ENCODE results near the gene TMEM273.

Gene TMEM273

DNA sequence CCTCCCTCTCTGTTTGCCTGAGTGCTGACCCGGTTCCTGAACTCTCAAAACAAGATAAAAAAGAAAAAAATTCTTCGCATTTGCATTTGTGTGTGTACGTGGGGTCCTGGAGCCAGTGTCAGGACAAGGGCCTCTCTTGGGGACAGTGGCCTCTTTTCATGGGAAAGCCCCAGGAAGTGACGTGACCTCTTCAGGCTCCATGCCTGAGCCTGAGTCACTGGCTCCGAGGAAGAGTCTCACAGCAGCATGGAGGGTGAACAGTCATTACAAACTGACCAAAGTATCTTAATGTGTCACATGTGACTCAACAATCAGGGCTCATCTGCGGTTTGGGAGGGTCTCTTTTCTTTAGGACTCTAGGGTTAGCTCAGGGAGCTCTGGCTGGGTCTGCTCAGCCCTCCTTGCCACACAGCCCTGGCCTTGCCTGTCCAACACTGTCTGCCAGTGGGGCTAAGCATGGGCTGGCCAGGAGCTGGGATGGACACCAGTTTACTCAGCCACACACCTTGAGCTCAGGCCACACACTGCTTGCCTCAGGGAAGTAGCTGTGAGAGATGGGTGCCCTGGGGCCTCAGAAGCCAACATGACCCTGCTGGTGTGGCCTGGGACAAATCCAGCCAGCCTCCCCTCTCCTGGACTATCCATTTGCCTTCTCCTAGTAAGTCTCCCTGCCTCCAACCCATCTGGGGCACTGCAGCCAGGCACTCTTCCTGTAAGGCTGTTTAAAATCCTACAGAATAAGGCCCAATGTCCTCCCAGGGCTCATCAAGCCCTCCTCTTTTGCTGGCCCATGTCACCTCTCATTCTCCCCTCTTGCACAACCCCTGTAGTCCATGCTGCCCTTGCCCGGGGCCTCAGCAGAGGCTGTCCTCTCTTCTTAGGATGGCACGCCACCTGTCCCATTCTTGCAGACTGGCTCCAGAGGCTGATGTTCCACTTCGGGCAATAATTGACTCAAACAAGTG is 10.5 kb downstream of the TMEM273 start:
- in situ Hi-C loops (cut with MboI; ENCODE audit: low sequenced_read_pairs): no loop called here

DNA sequence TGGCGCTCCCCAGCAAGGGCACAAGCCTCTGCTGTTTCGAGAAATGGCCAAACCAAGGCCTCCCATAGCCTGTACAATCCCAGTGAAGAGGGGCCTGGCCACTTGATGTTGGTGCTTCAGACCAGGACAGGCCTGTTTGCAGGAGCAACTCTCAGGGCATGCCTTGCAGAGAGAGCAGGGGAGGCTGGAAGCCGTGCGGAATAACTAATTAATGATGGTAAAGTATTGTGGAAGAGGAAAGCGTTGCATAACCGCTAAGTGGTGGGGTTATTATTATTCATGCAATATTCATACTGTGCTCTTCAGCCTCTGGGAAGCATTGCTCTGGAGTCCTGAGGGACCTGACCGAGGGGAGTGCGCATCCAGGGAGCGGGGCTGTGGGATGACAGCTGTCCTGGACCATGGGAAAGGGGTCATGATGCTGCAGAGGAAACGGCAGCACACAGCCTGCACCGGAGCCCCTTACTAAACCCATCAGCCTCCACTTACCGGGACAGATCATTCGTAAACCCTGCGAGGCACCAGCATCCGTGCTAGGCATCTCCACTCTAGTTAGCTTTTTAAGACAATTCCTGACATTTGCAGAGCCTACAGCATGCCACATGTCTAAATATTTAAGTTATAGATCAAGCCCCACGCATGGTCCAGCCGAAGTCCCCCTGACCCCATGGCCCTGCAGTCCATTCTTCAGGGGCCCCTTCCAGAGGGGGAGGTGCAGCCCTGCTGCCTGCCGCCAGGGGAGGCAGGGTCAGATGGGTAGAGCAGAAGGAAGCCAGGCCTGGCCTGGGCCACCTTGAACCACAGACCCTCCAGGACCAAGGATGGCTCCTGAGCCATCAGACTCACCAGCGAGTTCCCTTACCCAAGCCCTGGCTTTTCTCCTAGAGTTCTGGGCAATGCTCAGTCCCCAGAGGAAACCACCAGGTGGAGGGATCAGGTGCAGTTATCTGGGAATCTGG is 11.6 kb downstream of the TMEM273 start:
- in situ Hi-C loops (cut with MboI; ENCODE audit: low sequenced_read_pairs): no loop called here

- in situ Hi-C loops (cut with MboI; ENCODE audit: low sequenced_read_pairs): no loop called here
These were observed 12.4 kb downstream of the TMEM273 start for GRCh38 chr10:49175587-49176309.

GRCh38 chr10:49174926-49175500 is 13.2 kb downstream of the TMEM273 start:
- in situ Hi-C loops (cut with MboI; ENCODE audit: low sequenced_read_pairs): no loop called here

DNA sequence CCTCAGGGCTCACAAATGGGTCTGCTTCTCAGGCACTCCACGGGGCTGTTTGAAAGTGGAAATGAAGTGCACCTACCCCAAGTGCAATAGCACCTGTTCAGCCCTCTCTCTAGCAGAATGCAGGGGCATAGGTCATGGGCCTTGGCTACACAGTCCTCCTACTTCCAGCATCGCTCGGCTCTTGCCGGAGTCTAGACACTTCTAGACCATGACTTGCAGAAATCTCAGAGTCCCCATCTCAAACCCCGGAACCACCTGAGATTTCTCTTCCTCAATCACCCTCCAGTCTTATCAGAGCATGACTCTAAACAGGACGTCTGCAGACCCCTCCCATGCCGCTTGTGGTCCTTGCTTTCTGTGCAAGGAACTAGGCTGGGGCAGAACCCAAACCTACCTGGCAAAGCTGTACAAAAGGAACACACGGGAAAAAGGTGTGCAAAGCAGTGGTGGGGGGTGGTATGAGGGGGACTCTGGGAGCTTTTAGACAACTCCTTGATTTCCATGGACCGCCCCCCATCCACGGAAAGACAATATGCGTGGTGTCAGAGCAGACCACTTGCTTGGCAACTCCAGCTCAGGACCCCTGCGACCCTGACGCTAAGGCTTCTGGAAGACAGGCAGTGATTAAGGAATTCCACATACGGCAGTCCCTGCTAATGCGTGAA is 13.8 kb downstream of the TMEM273 start:
- in situ Hi-C loops (cut with MboI; ENCODE audit: low sequenced_read_pairs): no loop called here

GRCh38 chr10:49173853-49174252 is 14.3 kb downstream of the TMEM273 start:
- in situ Hi-C loops (cut with MboI; ENCODE audit: low sequenced_read_pairs): no loop called here

DNA sequence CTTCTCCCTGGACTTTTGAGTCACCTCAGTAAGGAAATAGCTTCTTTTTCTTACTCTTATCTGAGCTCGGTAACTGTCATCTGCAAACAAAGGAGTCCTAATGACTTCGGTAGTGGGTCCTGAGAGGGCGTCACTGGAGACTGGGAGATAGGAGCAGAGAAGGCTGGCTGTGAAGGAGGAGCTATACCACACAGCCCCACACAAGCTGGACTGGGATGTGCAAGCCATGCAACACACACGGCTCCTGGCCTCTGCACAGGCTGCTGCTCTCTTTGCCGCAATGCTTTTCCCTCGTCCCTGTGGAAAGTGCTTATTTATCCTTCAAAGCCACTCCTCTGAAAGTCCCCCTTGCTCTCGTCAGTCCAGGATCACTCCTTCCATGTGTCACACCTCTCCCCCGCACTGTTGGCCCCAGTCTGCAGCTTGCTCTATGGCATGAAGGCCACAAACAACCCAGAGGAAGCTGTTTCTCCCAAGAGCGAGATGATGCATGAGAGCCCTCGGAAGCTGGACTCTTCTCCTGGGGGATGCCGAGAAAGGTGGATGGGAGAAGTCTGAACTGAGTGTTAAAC is 14.9 kb downstream of the TMEM273 start:
- in situ Hi-C loops (cut with MboI; ENCODE audit: low sequenced_read_pairs): no loop called here

GRCh38 chr10:49172777-49173132 is 15.4 kb downstream of the TMEM273 start:
- in situ Hi-C loops (cut with MboI; ENCODE audit: low sequenced_read_pairs): no loop called here

DNA sequence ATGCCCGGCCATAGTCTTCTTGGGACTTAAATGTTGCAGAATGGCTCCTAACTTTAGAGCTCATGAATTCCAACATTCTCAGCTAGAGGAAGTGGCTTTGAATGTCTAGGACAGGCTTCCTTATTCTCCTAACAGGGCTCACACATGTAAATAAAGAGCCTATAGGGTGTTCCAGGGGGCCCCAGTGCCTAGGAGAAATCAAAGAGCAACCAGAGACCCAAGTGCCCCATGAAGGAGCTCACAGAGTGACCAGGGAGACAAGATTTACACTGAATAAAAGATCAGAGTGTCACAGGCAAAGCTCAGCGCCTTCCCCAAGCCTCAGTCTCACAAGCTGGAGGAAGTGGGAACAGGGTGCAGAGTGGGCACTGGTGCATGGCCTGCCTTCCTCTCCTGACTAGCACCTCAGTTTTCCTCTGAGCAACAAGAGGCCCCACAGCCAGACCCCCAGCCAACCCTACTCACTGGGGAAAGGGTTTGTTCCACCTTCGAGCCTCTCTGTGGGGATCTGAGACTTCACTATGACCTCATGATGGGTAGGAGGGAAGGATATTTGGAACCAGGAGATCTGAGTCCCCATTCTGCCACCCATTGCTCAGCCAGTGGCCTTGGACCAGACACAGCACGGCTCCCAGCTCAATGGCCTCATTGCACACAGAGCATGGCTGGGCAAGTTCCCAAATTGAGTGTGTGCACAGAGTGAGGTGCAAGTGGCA is 16.0 kb downstream of the TMEM273 start:
- in situ Hi-C loops (cut with MboI; ENCODE audit: low sequenced_read_pairs): no loop called here

DNA sequence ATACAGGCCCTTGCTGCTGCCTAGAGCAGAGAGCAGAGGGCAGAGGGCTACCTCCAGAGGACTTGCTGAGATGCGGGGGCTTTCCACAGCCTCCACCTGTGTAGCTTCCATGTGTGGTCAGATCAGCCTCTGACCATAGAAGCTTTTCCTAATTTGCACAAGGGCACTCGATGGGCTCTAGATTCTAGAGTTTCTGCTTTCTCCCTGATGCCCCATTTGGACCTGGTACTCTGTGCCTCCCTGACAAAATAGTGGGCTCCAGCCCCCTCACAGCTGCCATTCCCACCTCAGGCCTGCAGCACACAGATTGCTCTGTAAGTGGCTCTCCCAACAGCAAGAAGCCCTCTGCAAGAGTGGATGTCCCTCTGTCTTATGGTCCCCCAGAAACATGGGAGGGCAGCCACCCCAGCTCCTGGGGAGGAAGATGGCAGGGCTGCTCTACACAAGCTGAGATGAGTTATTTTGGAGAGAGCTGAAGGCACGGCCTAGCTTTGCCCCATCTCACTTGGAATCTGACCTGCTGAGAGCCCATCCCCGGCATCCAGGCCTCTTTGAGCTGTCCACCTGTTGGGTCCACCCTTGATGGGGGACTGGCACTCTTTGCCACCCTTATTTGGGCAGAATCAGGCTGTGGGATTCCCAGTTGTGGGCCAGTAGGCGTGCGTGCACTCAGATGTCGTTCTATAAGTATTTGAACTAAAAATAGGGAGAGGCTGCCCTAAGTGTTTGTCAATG is 16.7 kb downstream of the TMEM273 start:
- in situ Hi-C loops (cut with MboI; ENCODE audit: low sequenced_read_pairs): no loop called here

DNA sequence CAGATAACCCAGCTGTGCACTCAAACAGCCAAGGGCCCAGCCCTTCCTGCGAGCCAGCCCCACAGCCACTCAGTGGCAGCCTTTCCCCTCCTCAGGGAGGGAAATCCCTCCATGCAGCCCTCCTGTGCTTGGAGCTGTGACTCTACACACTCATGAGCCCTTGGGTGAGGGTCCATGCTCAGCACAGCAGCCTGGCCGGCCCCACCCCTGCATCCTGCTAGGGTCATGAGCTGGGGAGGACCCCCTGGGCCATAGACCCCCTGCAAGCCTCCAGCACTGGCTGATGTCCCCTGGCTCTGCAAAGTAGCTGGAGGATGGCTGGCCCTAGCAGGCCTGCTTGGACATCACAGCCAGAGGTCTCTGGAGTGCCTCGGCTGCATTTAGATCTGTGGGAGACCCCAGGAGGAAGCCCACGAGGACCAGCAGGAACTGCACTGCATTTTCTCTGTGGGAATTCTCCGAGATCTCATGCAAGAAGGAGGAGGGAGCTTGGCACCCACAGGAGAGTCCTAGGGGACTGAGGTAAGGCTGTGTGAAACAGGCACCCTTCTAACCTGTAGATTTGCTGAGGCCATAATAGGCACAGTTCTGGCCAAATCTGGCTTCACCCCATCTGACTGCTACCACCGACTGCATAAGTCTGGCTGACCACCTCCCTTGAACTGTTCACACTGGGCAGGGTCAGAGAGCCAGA is 17.4 kb downstream of the TMEM273 start:
- in situ Hi-C loops (cut with MboI; ENCODE audit: low sequenced_read_pairs): no loop called here

DNA sequence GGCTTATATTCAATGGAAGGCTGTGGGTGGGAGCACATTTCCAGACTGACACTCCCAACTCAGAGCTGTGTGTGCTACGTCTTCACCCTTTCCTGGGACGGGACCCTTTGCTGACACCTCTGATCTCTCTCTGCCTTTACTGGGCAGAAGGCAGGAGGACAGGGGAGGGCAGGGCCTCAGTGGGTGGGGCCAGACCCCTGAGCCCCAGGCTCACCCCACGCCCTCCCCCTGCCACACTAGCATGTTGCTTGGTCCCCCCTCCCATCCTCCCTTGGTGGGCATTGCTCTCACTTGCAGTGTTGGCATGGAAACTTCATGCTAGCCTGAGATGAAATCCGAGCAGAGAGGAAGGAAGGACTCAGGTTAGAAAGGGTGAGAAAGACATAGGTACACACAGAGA is 18.4 kb downstream of the TMEM273 start:
- in situ Hi-C loops (cut with MboI; ENCODE audit: low sequenced_read_pairs): no loop called here

- in situ Hi-C loops (cut with MboI; ENCODE audit: low sequenced_read_pairs): no loop called here
These were observed 19.2 kb downstream of the TMEM273 start for GRCh38 chr10:49168831-49169500.

DNA sequence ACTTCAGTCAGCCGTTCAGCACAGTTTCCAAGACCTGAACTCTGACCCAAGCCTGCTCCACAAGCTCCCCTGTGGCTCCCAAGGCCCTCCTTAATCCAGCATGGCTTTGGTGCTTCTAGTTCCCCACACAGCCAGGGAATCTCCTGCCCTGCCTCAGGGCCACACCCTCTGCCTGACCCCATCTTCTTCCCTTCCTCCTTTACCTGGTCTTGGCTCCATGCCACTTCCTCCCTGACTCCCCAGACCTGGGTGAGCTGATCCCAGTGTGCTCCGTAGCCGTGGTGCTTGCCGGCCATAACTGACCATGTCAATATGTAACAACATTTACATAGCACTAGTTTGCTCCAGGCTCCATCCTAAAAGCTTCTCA is 20.0 kb downstream of the TMEM273 start:
- in situ Hi-C loops (cut with MboI; ENCODE audit: low sequenced_read_pairs): no loop called here

GRCh38 chr10:49167425-49168170 is 20.6 kb downstream of the TMEM273 start:
- in situ Hi-C loops (cut with MboI; ENCODE audit: low sequenced_read_pairs): no loop called here

- in situ Hi-C loops (cut with MboI; ENCODE audit: low sequenced_read_pairs): no loop called here
These were observed 21.4 kb downstream of the TMEM273 start for GRCh38 chr10:49166484-49167400.
